Raji (cell line): ENCODE data around the gene P2RY13.

Experiments
- POLR2A ChIP-seq: IDR thresholded peaks from 2 replicates; pipeline ENCODE4 v1.6.1; 2011; ENCODE audit warnings: low read depth, low read length, control low read depth; ENCODE audit not compliant: insufficient read depth

The P2RY13 gene

DNA sequence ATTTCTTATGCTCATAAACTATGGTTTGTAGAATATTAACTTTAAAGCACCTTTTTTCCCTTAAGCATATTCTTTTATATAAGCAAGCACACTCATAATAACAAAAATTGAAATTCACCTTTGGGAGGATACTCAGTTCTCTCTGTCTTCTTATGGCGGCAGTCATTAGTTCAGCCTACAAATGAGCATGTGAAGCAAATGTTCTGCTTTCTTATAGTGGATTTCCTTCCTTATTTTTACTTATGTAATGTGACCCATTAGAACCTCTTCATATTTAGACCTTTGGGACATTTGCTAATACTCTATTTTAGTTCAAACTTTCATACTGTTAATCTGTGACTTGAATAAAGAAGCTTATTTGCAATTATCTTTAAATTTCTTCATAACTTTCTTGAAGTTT, at the start of gene P2RY13:
TSS of gene P2RY13 (minus strand) at position 187 of the 400 bp plus-strand sequence. CDS start at position 166, 21 bp downstream.
- TF ChIP-seq POLR2A = no peak

- no peak for TF ChIP-seq POLR2A
Observed at GRCh38 chr3:151377768-151378385, 48.5 kb upstream of the P2RY13 start.

GRCh38 chr3:151372063-151372820, 42.9 kb upstream of the P2RY13 start:
- no peak for TF ChIP-seq POLR2A

DNA sequence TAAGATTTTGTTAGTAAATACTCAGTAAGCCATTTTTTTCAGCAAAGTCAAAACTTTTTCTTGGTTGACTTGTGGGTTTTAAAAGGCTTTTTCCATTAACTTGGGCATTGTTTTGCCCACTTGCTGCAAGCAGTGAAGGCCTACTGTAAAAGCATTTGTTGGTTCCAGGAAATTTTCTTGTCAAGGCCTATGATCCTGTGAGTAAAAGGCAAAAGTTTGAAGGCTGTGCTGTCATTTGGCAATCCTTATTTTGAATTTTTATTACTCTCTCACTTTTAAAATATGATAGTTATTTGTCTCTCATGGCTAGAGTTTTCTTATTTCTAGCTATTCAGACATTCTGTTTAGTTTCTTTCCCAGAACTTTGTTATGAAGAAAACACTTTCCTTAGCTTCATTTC, 42.2 kb upstream of the P2RY13 start:
- no peak for TF ChIP-seq POLR2A

GRCh38 chr3:151367448-151367847, 38.1 kb upstream of the P2RY13 start:
- TF ChIP-seq POLR2A = no peak

GRCh38 chr3:151366993-151367392, 37.6 kb upstream of the P2RY13 start:
- no peak for TF ChIP-seq POLR2A

- no peak for TF ChIP-seq POLR2A
Observed at GRCh38 chr3:151362751-151363174, 33.4 kb upstream of the P2RY13 start.

DNA sequence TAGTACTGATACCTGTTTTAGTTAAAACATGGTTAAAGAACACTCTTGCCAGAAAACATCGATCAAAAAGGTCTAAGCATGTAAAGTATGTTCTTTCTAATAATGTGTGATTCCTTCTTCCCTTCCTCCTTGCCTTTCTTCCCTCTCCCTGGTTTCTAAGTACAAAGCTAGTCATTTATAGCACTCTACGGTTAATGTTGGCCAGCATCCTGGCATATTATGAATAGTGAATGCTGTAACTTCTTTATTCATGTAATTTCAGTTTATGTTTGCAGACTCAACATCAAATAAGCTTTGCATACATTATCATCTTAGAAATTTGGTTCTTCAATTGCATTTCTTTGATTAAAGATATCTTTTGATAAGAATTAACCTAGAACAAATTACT, 28.1 kb upstream of the P2RY13 start:
- no peak for TF ChIP-seq POLR2A

DNA sequence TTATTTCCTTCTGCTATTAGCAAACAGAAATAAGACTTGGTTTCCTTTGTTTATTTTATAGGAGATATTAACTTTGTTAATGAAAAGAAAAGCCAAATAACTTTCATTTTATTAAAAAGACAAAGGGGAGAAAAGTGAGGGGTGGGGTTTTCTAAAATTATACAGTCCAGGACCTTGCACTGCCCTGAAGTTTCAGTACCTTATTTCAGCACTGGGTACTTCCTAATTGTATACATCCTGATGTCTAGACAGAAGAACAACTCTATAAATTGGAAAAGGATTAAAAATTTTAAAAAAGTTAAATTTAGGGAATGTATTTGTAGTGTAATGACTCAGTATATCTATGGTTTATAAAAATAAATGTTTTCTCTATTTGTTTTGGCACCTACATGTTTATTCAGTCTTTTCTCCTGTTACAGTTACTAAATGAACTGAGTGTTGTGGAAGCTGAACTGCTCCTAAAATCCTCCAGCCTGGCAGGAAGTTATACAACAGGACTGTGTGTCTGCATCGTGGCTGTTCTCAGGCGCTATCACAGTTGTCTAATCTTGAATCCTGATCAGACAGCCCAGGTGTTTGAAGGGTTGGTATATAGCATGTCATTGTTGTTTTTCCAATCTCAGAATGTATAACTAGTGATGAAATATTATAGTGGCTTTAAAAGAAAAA, 27.6 kb upstream of the P2RY13 start:
- TF ChIP-seq POLR2A = no peak

DNA sequence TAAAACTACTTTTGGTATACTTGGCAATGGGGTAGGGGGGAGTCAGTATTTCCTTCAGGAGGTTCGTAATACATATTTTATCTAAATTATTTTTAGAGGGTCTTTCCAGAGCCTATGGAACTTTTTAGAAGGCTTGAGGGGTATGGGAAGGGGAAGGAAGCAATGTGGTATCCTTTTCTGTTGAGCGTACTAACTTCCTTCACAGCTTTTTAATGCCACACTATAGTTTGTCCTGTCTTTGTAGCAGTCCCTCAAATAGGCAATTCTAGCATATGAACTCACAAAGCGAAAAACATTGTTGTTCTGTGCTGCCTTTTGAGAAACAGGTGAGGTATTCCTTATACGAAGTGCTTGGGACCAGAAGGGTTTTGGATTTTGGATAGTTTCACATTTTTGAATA, 22.3 kb upstream of the P2RY13 start:
- TF ChIP-seq POLR2A = no peak

GRCh38 chr3:151351219-151351618, 21.9 kb upstream of the P2RY13 start:
- TF ChIP-seq POLR2A = no peak

- no peak for TF ChIP-seq POLR2A
Observed at GRCh38 chr3:151350656-151351055, 21.3 kb upstream of the P2RY13 start.

DNA sequence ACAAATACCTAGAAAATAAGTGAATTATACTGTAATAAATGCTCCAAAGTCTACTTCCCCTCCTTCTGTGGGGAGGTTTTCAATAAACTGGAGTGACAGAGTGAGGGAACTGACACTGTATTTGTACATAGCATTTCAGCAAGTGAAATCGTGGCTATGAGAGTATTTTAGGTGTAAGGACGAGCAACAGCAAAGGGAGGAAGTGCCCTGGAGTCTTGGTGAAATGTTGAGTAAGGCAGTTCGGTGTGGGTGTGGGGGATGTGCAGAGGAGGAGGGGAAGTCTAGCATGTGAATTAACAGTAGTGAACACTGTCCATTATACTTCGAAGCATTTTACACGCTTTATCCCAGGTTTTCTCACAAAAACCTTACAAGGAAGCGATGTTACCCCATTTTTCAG, 18.1 kb upstream of the P2RY13 start:
- TF ChIP-seq POLR2A = no peak

DNA sequence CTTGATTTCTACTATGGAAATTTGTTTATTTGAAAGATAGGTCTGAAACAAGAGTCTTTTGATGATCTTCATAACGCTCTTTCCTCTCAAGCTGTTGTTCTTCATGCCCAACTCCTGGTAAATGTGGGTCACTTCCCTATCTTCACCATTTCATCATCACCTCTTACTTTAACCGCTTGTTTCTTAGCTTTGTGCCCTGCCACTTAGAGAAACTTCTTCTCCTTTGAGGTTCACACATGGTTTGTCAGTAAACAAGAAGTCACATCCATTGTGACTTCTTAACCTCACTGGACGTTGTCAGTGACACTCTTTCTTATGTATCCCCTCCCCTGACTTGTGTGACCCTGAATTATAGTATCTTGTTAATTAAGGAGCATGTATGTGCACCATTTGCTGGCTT, 16.9 kb upstream of the P2RY13 start:
- TF ChIP-seq POLR2A = no peak

DNA sequence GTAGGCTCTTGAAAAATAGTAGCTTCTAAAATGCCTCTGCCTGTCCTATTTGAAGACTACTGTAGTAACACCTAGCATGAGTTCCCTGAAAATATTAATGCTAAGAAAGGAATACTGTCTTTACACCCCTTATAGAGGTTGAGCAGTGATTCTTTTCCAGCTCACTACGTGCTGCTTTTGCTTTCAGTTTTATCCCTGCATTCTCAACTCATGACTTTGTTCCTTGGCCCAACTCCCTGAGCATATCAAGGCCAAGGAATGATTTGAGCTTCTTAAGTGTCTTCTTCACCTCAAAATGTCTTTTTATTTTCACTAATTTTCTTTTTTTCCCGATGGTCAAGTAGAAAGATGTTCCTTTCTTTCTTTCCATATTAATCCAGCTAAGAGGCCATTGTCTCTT, 16.5 kb upstream of the P2RY13 start:
- TF ChIP-seq POLR2A = no peak

GRCh38 chr3:151331696-151332095, 2.3 kb upstream of the P2RY13 start:
- no peak for TF ChIP-seq POLR2A
